IMR-90 (cell line): ENCODE results near the gene ALK. TPM values are rescaled to one million over a fixed set of nuclear protein-coding genes. Genes with fewer than 3 reads are reported as not detected.

ENCODE experiments used
- ATAC-seq: fragments of 200-7000 bp; cut with Tn5 transposase; 2 replicates; pipeline ENCODE4 v1.9.1; 2020; ENCODE audit warnings: low read depth, mild to moderate bottlenecking, moderate library complexity
- BruUV-seq: library from RNA; stranded (reverse); fragments of 400-500 nt; replicated peaks from 2 replicates; lab custom pipeline; 2021; lab: Mats Ljungman, UMichigan
- CTCF ChIA-PET: fragments of 300-600 bp; formaldehyde crosslinking; extraction: SDS; loops from one replicate; lab custom pipeline; 2021; ENCODE audit warnings: antibody characterized with exemption; lab: Yijun Ruan, JAX
- POLR2A ChIA-PET: fragments of 300-600 bp; sonication (Branson Sonifier 250); formaldehyde crosslinking; loops from one replicate; lab custom pipeline; 2022; ENCODE audit warnings: antibody characterized with exemption; ENCODE audit not compliant: unreplicated experiment; lab: Charles Lee
- DNase-seq: peaks from one replicate; pipeline ENCODE4 v3.0.0; 2013
- H2AFZ ChIP-seq: replicated peaks from 2 replicates; pipeline ENCODE3; 2013; ENCODE audit warnings: low read length, mild to moderate bottlenecking; ENCODE audit not compliant: poor library complexity
- H2AK5ac ChIP-seq: 2 replicates; pipeline ENCODE4 v1.6.1; 2013; ENCODE audit warnings: low read depth, low read length, inconsistent platforms
- H2AK9ac ChIP-seq: replicated peaks from 2 replicates; pipeline ENCODE3; 2013; ENCODE audit warnings: mild to moderate bottlenecking, low read depth, low read length, moderate library complexity; ENCODE audit not compliant: poor library complexity
- H2BK120ac ChIP-seq: 2 replicates; pipeline ENCODE4 v1.6.1; 2013; ENCODE audit warnings: low read depth, low read length, inconsistent platforms
- H2BK15ac ChIP-seq: 3 replicates; pipeline ENCODE4 v1.6.1; 2013; ENCODE audit warnings: low read depth, low read length, inconsistent platforms
- H2BK20ac ChIP-seq: 2 replicates; pipeline ENCODE4 v1.6.1; 2013; ENCODE audit warnings: low read depth, mild to moderate bottlenecking, inconsistent platforms, low read length, moderate library complexity
- H2BK5ac ChIP-seq: 2 replicates; pipeline ENCODE4 v1.6.1; 2013; ENCODE audit warnings: mild to moderate bottlenecking, low read depth, low read length, inconsistent platforms; ENCODE audit not compliant: poor library complexity, severe bottlenecking
- H3K14ac ChIP-seq: replicated peaks from 2 replicates; pipeline ENCODE4 v1.6.1; 2013; ENCODE audit warnings: low read depth, low read length, inconsistent platforms
- H3K18ac ChIP-seq: 2 replicates; pipeline ENCODE4 v1.6.1; 2013; ENCODE audit warnings: low read depth, low read length, control low read depth
- H3K23ac ChIP-seq: 2 replicates; pipeline ENCODE4 v1.6.1; 2013; ENCODE audit warnings: low read depth, low read length, inconsistent platforms
- H3K27ac ChIP-seq: 2 replicates; pipeline ENCODE4 v1.5.1; 2013; ENCODE audit warnings: mild to moderate bottlenecking, control low read depth, low read length; ENCODE audit not compliant: insufficient read depth
- H3K27me3 ChIP-seq: 2 replicates; pipeline ENCODE4 v1.6.1; 2013; ENCODE audit warnings: low read length; ENCODE audit not compliant: control insufficient read depth, insufficient read depth
- H3K36me3 ChIP-seq: 2 replicates; pipeline ENCODE4 v1.6.1; 2013; ENCODE audit warnings: low read length, mixed read lengths; ENCODE audit not compliant: control insufficient read depth, insufficient read depth
- H3K4ac ChIP-seq: 2 replicates; pipeline ENCODE4 v1.6.1; 2013; ENCODE audit warnings: low read depth, low read length, inconsistent platforms
- H3K4me1 ChIP-seq: 2 replicates; pipeline ENCODE4 v1.6.1; 2013; ENCODE audit warnings: low read length, mixed read lengths; ENCODE audit not compliant: control insufficient read depth, insufficient read depth
- H3K4me2 ChIP-seq: 2 replicates; pipeline ENCODE4 v1.6.1; 2013; ENCODE audit warnings: low read depth, mild to moderate bottlenecking, control low read depth, low read length, moderate library complexity
- H3K4me3 ChIP-seq: 2 replicates; pipeline ENCODE4 v1.5.1; 2013; ENCODE audit warnings: low read depth, mild to moderate bottlenecking, control low read depth, low read length, moderate library complexity; ENCODE audit not compliant: insufficient read depth
- H3K56ac ChIP-seq: 2 replicates; pipeline ENCODE4 v1.6.1; 2013; ENCODE audit warnings: low read length, inconsistent platforms; ENCODE audit not compliant: insufficient read depth; ENCODE audit errors: extremely low read depth
- H3K79me1 ChIP-seq, 2 experiments: 2 replicates each; pipeline ENCODE4 v1.6.1; 2013; ENCODE audit warnings: low read length in 2 of 2, inconsistent platforms in 1 of 2, low read depth in 1 of 2
- H3K9ac ChIP-seq: 2 replicates; pipeline ENCODE4 v1.6.1; 2013; ENCODE audit warnings: low read depth, low read length, control low read depth
- H3K9me1 ChIP-seq: 2 replicates; pipeline ENCODE4 v1.6.1; 2013; ENCODE audit warnings: low read length, inconsistent platforms; ENCODE audit not compliant: insufficient read depth
- H3K9me3 ChIP-seq: 2 replicates; pipeline ENCODE4 v1.6.1; 2013; ENCODE audit warnings: low read length; ENCODE audit not compliant: control insufficient read depth, insufficient read depth
- H4K20me1 ChIP-seq: 2 replicates; pipeline ENCODE4 v1.6.1; 2013; ENCODE audit warnings: low read length, inconsistent platforms; ENCODE audit not compliant: insufficient read depth
- H4K5ac ChIP-seq: 2 replicates; pipeline ENCODE4 v1.6.1; 2013; ENCODE audit warnings: mild to moderate bottlenecking, low read depth, low read length, control low read depth
- H4K8ac ChIP-seq, 2 experiments: 2 replicates each; pipeline ENCODE4 v1.6.1; 2013; ENCODE audit warnings: low read depth in 2 of 2, low read length in 2 of 2, control low read depth in 1 of 2, inconsistent platforms in 1 of 2
- H4K91ac ChIP-seq: 2 replicates; pipeline ENCODE4 v1.6.1; 2013; ENCODE audit warnings: low read depth, low read length, inconsistent platforms; ENCODE audit not compliant: insufficient read depth
- BHLHE40 ChIP-seq: fragments of 150-350 bp; IDR thresholded peaks from 2 replicates; pipeline ENCODE4 v1.6.1; 2016; ENCODE audit warnings: mild to moderate bottlenecking, low read depth, low read length
- CEBPB ChIP-seq: IDR thresholded peaks from 2 replicates; pipeline ENCODE4 v1.6.1; 2012; ENCODE audit warnings: low read depth, low read length, improper control_type of control experiment
- CHD1 ChIP-seq: IDR thresholded peaks from 2 replicates; pipeline ENCODE4 v1.6.1; 2012; ENCODE audit warnings: low read depth, low read length, improper control_type of control experiment
- CTCF ChIP-seq: conservative IDR thresholded peaks from 2 replicates; pipeline ENCODE4 v1.5.1; 2012; ENCODE audit warnings: mild to moderate bottlenecking, low read depth, low read length, improper control_type of control experiment
- ELK1 ChIP-seq: fragments of 150-350 bp; IDR thresholded peaks from 2 replicates; pipeline ENCODE4 v1.6.1; 2016; ENCODE audit warnings: low read depth, mild to moderate bottlenecking, low read length, moderate library complexity, borderline replicate concordance
- FOS ChIP-seq: fragments of 150-350 bp; IDR thresholded peaks from 2 replicates; pipeline ENCODE4 v1.6.1; 2016; ENCODE audit warnings: low read depth, low read length
- MAFK ChIP-seq: IDR thresholded peaks from 2 replicates; pipeline ENCODE4 v1.6.1; 2012; ENCODE audit warnings: low read depth, low read length, improper control_type of control experiment
- MAZ ChIP-seq: IDR thresholded peaks from 2 replicates; pipeline ENCODE4 v1.6.1; 2012; ENCODE audit warnings: low read depth, mild to moderate bottlenecking, low read length, improper control_type of control experiment, moderate library complexity, borderline replicate concordance
- MXI1 ChIP-seq: IDR thresholded peaks from 2 replicates; pipeline ENCODE4 v1.6.1; 2012; ENCODE audit warnings: low read depth, mild to moderate bottlenecking, low read length, moderate library complexity, borderline replicate concordance
- POLR2A ChIP-seq: IDR thresholded peaks from 2 replicates; pipeline ENCODE4 v1.6.1; 2012; ENCODE audit warnings: mild to moderate bottlenecking, low read depth, low read length
- RAD21 ChIP-seq: IDR thresholded peaks from 2 replicates; pipeline ENCODE4 v1.6.1; 2012; ENCODE audit warnings: low read length, improper control_type of control experiment
- RCOR1 ChIP-seq: IDR thresholded peaks from 2 replicates; pipeline ENCODE4 v1.6.1; 2012; ENCODE audit warnings: mild to moderate bottlenecking, low read length, improper control_type of control experiment; ENCODE audit not compliant: insufficient replicate concordance
- WGBS, 2 experiments: methylation state at CpG; one replicate each; pipeline versions ENCODE4 v1.1.5 to v1.1.7; 2013; ENCODE audit warnings: missing lambda C conversion rate in 2 of 2; ENCODE audit not compliant: insufficient read length in 1 of 2; ENCODE audit errors: extremely low coverage in 2 of 2; 5-methylcytosine and 5-hydroxymethylcytosine counted together
- dilution Hi-C: fragments of 300-500 bp; cut with HindIII; formaldehyde crosslinking; loops from one replicate; pipeline ENCODE4 v1.14.3; 2018; ENCODE audit warnings: low sequenced_read_pairs; ENCODE audit not compliant: unreplicated experiment
- in situ Hi-C: fragments of 300-500 bp; cut with MboI; formaldehyde crosslinking; loops from 3 replicates; pipeline ENCODE4 v1.14.3; 2019; ENCODE audit warnings: low sequenced_read_pairs, inconsistent platforms, mixed read lengths
- intact Hi-C: fragments of 100-400 bp; cut with micrococcal nuclease; formaldehyde crosslinking; loops from 2 replicates; pipeline ENCODE4 v1.10.0; 2022
- polyA plus RNA-seq, 3 experiments: library from polyadenylated mRNA; depleted of rRNA; stranded (reverse); fragments of >200 nt; gene quantifications; 2 replicates each; pipeline ENCODE4 v1.2.3, GENCODE V29; 2012; ENCODE audit warnings: low replicate concordance in 1 of 3
- total RNA-seq: library from RNA; depleted of rRNA; stranded (reverse); fragments of >200 nt; gene quantifications from 2 replicates; pipeline ENCODE4 v1.2.3, GENCODE V29; 2012

ALK gene
- total and polyA plus RNA-seq, 2 of the 4 experiments (the other 2 are of a cell fraction), result not detected

- no peaks in the 10 kb centered on the region for H3K79me1 ChIP-seq
- H3K4me3 ChIP-seq, result no peak overlapping the region
- intact Hi-C loops (no loop called here), dilution Hi-C loops (no loop called here), in situ Hi-C loops (no loop called here)
- ATAC-seq, result no peak
- no peak overlapping the region for H4K8ac ChIP-seq
- H3K27me3 ChIP-seq, result no peaks in the 10 kb centered on the region
- no peak overlapping the region for H3K23ac ChIP-seq
- no peak overlapping the region for H2BK5ac ChIP-seq
- H3K27ac ChIP-seq, result no peak overlapping the region
- no peak overlapping the region for H3K56ac ChIP-seq
- H2BK120ac ChIP-seq, result no peak overlapping the region
- H3K4me1 ChIP-seq, result peaks cover 2% of the 10 kb centered on the region; the same call in 1 of the 2 replicates
- H2AK5ac ChIP-seq, result no peak overlapping the region
- CTCF ChIA-PET, result no interaction called here
- TF ChIP-seq BHLHE40 (no peak), RCOR1 (no peak), MXI1 (no peak), RAD21 (no peak), CEBPB (no peak), ELK1 (no peak), POLR2A (no peak), MAZ (no peak), MAFK (no peak), FOS (no peak), CTCF (no peak), CHD1 (no peak)
- H3K9me3 ChIP-seq, result no peaks in the 10 kb centered on the region
- no CpG with 5 or more reads among the region's 5 CpGs for WGBS, 2 experiments
- DNase-seq, result no peak
- no peak overlapping the region for H3K14ac ChIP-seq
- no peaks in the 10 kb centered on the region for H3K36me3 ChIP-seq
- H3K9ac ChIP-seq, result no peak overlapping the region
- H3K18ac ChIP-seq, result no peak overlapping the region
- no peak overlapping the region for H2BK20ac ChIP-seq
- no peak overlapping the region for H2BK15ac ChIP-seq
- H4K20me1 ChIP-seq, result no peaks in the 10 kb centered on the region
- H4K91ac ChIP-seq, result no peak overlapping the region
- no peak overlapping the region for H3K4ac ChIP-seq
- H2AFZ ChIP-seq, result no peak overlapping the region
- H3K4me2 ChIP-seq, result no peak overlapping the region
- H4K5ac ChIP-seq, result no peak overlapping the region
- H2AK9ac ChIP-seq, result no peak overlapping the region
- POLR2A ChIA-PET, result no interaction called here
- H3K9me1 ChIP-seq, result no peaks in the 10 kb centered on the region
- BruUV-seq, result no TSS peak
Observed at GRCh38 chr2:29762239-29762638, 159.1 kb downstream of the ALK start.
